Fibroblast of the conjunctiva (primary cell): ENCODE data around the gene C11orf65.
A peak's percentile ranks its signal among the peaks of the same experiment; 100 is the strongest.

Experiments
- DNase-seq: peaks from one replicate; pipeline ENCODE4 v3.0.0-alpha.2; 2010; ENCODE audit warnings: low read depth

C11orf65 gene

GRCh38 chr11:108467091-108467823 is at the start of gene C11orf65:
TSS of gene C11orf65 (minus strand) at chr11:108467529. CDS start at chr11:108461559, 5,970 bp downstream.
- DNase-seq: peak; percentile 95

- no peak for DNase-seq
Measured at GRCh38 chr11:108516125-108516524, 48.8 kb upstream of the C11orf65 start.

- DNase-seq: no peak
Measured at GRCh38 chr11:108512708-108513107, 45.4 kb upstream of the C11orf65 start.

GRCh38 chr11:108511851-108512474 is 44.6 kb upstream of the C11orf65 start:
- DNase-seq: no peak

- DNase-seq: no peak
Measured at GRCh38 chr11:108508653-108509593, 41.6 kb upstream of the C11orf65 start.

- no peak for DNase-seq
Measured at GRCh38 chr11:108501396-108501795, 34.1 kb upstream of the C11orf65 start.

- no peak for DNase-seq
Measured at GRCh38 chr11:108500721-108501120, 33.4 kb upstream of the C11orf65 start.

GRCh38 chr11:108500169-108500568 is 32.8 kb upstream of the C11orf65 start:
- no peak for DNase-seq

- DNase-seq: no peak
Measured at GRCh38 chr11:108498816-108499408, 31.6 kb upstream of the C11orf65 start.

DNA sequence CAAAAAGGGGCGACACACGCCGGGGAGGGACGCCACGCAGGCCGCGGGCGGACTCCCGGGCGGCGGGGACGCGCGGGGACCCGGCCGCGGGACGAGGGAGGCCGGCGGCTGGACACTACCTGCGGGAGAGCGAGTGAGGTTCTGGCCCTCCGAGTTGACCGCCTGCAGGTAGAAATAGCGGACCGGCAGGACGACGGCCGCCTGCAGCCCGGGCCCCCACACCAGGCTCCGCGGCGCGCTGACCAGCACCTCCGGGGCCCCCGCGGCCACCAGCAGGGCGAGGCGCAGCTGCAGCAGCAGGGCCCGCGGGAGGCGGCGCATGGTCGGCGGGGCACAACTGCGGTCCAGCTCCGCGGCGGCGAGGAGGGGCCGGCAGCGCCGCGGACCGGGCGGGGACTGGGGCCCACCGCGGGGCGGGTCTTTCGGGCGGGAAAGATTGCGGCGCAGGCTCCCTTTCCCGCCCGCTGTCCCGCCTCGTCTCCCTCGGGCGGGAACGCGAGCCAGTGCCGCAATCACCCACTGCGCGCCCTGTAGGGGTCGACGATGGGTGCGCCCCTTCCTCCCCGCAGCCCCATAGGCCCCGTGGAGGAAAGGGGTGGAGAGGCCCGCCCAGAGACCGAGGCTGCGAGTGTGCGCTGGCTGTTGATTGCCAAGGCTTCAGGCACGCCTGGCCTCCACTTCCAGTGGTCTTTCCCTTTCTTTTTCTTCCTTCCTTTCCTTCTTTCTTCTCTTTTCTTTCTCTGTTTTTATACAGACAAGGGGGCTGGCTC is 30.9 kb upstream of the C11orf65 start, which contains the start of gene POGLUT3:
Gene POGLUT3, minus strand, starts transcription at position 339 of the 770 bp plus-strand sequence. Its CDS starts 18 bp downstream, at position 321.
- peak; percentile 28 for DNase-seq

DNA sequence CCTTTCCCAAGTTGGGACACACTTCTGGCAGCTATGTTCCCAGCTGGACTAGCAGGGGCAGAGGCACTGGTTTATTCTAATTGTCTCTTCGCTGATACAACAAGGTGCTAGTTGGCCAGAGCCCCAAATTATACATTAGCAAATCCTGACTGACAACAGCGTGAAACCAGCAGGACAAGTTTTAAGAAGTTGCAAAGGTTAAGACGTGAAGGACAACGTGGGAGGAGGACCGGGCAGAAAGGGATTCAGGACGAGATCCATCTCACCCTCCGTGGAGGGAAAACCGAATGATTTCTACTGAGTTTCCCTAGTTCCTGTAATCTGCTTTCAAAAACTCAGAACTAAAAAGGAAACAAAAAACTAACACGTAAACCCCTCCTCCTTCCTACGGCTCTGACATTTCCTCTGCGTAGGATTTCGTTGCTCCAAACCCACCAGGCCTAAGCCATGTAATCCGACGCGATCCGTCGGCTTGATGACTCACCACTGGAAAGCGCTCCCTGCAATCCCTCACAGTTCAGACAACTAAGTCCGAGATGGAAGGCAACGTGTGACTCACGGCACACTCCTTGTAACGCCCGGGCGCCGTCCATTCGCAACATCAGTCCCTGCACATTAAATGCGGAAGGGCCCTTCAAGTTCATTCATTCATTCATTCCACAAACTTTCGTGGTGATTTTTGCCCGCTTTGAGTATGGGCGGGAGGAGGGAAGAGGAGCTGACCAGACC is 30.2 kb upstream of the C11orf65 start:
- peak; percentile 98 for DNase-seq

DNA sequence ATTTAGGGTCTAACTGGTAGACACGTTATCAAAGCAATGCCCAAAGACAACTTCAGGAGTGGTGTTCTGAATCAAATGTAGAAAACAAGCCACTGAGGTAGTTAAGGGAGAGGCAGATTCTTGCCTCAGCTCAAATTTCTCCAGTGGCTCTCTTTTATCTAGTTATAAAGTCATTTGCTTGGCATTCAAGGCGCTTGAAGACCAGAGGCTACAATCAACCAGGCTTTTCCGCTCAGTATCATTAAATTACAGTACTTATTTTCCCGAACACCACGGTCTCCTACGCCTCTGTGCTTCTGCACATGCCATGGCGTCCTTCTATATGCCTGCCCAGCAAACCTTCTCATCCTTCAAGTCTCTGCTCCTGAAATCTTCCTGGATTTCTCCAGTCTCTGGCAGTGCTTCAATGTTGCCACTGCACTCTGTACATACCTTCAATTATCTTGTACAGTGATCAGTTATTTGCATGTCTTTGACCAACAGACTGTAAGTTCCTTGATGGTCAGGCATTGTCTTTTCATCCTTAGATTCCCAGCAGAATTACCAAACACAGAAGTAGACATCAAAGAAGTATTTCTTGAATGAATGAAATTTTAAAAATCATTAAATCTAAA is 29.4 kb upstream of the C11orf65 start:
- DNase-seq: no peak

GRCh38 chr11:108495326-108495725 is 28.0 kb upstream of the C11orf65 start:
- DNase-seq: no peak

DNA sequence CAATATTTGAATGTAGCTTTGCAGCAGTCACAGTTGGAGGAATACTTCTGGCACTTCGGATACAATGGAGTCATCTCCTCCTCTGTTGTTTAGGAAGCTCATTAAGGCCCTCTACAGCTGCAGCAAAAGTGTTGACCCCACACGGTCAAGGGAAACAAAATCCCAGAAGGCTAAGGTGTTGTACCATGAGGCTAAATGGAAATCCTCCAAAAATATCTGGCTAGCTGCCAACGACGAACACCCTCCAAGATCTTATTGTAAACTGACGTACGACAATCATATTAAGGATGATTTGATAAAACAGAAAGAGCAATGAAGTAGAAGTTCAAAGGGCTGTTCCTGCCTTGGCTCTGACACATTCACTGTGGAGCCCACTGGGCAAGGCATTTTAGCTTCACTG is 26.9 kb upstream of the C11orf65 start:
- DNase-seq: no peak

DNA sequence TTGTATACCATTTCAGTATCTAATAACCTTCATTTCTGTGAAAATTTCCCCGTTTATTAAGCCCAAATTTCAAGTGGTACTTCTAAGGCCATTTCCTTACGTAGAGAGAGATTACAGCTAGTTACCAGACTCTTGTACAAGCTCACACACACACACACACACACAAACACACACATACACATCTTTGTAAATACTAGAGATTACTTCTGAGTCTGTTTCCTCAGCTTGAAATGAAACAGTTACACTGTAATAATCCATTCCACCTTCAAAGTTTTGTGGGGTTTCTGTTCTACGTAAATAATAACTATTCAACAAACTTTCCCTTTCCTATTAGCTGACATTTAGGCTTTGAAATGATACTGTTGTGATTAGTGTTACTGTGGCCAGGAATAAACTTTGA is 24.6 kb upstream of the C11orf65 start:
- no peak for DNase-seq

DNA sequence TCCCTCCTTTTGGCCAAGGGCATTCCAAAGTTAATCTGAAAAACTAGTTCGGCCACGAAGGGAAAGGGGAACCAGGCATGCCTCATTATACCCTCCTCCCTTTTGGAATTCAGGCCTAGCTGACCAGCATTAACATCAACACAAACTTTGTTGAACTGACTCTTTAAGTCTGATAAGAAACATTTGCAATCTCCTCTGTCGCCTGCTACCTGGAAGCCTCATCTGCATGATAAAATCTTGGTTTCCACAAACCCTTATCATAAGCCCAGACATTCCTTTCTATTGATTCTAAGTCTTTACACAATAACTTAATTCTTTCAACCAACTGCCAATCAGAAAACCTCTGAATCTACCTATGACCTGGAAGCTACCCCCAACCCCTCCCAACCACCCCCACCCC is 19.5 kb upstream of the C11orf65 start:
- no peak for DNase-seq

- DNase-seq: no peak
Measured at GRCh38 chr11:108486331-108486730, 19.0 kb upstream of the C11orf65 start.

DNA sequence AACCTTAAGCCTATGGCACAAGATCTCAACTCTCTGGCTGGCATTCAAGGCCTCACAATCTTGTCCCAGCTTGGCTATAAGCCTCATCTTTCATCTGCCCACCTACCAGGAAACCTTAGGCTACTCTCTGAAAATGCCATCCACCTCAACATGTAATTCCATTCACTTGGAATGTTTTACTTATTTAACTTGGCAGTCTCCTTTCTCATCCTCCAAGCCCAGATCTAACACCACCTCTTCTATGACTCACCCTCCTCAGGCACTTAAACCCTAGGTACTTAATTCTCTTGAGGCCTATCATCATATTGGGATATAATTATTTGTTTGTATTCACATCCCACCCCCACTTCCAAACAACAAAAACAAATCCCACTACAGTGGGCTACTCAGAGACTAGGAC is 15.8 kb upstream of the C11orf65 start:
- DNase-seq: no peak

DNA sequence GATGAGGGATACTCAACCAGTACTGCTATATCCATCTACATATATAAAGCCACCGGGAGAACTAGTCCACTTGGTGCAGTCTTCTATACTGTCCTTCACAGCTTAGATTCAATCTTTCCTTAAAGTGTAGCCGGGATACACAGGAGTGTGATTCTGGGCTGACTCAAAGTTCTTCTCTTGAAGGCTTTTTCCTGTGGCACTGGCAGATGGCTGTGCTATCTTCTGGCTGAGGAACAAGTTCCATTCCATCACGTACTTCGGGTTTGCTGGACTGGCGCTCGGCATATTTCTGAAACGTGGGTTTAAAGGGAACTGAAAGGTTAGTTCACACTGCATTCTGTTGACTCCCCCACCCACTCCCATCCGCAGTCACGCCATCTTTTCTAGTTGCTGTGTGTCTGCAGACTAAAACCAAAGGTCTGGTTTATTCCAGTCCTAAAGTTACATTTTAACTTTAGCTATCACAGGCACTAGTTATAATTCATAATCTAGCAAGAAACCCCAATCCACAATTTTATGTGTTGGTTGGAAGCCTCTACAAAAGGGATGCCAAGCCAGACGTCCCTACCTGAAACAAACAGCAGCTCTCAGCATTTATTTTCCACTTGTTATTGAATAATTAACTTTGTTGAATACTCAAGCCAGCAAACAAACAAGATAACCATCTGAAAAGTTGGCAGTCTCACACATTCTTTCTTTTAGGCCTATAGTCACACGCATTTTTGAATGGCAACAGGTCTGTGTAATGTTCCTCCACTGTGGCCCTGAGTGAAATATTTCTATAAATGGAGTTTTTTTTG is 7.5 kb upstream of the C11orf65 start:
- DNase-seq: no peak
